IMR-90 (cell line): ENCODE results near the gene DEFB110. TPM values are rescaled to one million over a fixed set of nuclear protein-coding genes. Genes with fewer than 3 reads are reported as not detected.

Experiments
- ATAC-seq: fragments of 200-7000 bp; cut with Tn5 transposase; 2 replicates; pipeline ENCODE4 v1.9.1; 2020; ENCODE audit warnings: low read depth, mild to moderate bottlenecking, moderate library complexity
- BruUV-seq: library from RNA; stranded (reverse); fragments of 400-500 nt; replicated peaks from 2 replicates; lab custom pipeline; 2021; lab: Mats Ljungman, UMichigan
- CTCF ChIA-PET: fragments of 300-600 bp; formaldehyde crosslinking; extraction: SDS; loops from one replicate; lab custom pipeline; 2021; ENCODE audit warnings: antibody characterized with exemption; lab: Yijun Ruan, JAX
- POLR2A ChIA-PET: fragments of 300-600 bp; sonication (Branson Sonifier 250); formaldehyde crosslinking; loops from one replicate; lab custom pipeline; 2022; ENCODE audit warnings: antibody characterized with exemption; ENCODE audit not compliant: unreplicated experiment; lab: Charles Lee
- DNase-seq: peaks from one replicate; pipeline ENCODE4 v3.0.0; 2013
- H2AFZ ChIP-seq: replicated peaks from 2 replicates; pipeline ENCODE3; 2013; ENCODE audit warnings: low read length, mild to moderate bottlenecking; ENCODE audit not compliant: poor library complexity
- H2AK5ac ChIP-seq: 2 replicates; pipeline ENCODE4 v1.6.1; 2013; ENCODE audit warnings: low read depth, low read length, inconsistent platforms
- H2AK9ac ChIP-seq: replicated peaks from 2 replicates; pipeline ENCODE3; 2013; ENCODE audit warnings: mild to moderate bottlenecking, low read depth, low read length, moderate library complexity; ENCODE audit not compliant: poor library complexity
- H2BK120ac ChIP-seq: 2 replicates; pipeline ENCODE4 v1.6.1; 2013; ENCODE audit warnings: low read depth, low read length, inconsistent platforms
- H2BK15ac ChIP-seq: 3 replicates; pipeline ENCODE4 v1.6.1; 2013; ENCODE audit warnings: low read depth, low read length, inconsistent platforms
- H2BK20ac ChIP-seq: 2 replicates; pipeline ENCODE4 v1.6.1; 2013; ENCODE audit warnings: low read depth, mild to moderate bottlenecking, inconsistent platforms, low read length, moderate library complexity
- H2BK5ac ChIP-seq: 2 replicates; pipeline ENCODE4 v1.6.1; 2013; ENCODE audit warnings: mild to moderate bottlenecking, low read depth, low read length, inconsistent platforms; ENCODE audit not compliant: poor library complexity, severe bottlenecking
- H3K14ac ChIP-seq: replicated peaks from 2 replicates; pipeline ENCODE4 v1.6.1; 2013; ENCODE audit warnings: low read depth, low read length, inconsistent platforms
- H3K18ac ChIP-seq: 2 replicates; pipeline ENCODE4 v1.6.1; 2013; ENCODE audit warnings: low read depth, low read length, control low read depth
- H3K23ac ChIP-seq: 2 replicates; pipeline ENCODE4 v1.6.1; 2013; ENCODE audit warnings: low read depth, low read length, inconsistent platforms
- H3K27ac ChIP-seq: 2 replicates; pipeline ENCODE4 v1.5.1; 2013; ENCODE audit warnings: mild to moderate bottlenecking, control low read depth, low read length; ENCODE audit not compliant: insufficient read depth
- H3K27me3 ChIP-seq: 2 replicates; pipeline ENCODE4 v1.6.1; 2013; ENCODE audit warnings: low read length; ENCODE audit not compliant: control insufficient read depth, insufficient read depth
- H3K36me3 ChIP-seq: 2 replicates; pipeline ENCODE4 v1.6.1; 2013; ENCODE audit warnings: low read length, mixed read lengths; ENCODE audit not compliant: control insufficient read depth, insufficient read depth
- H3K4ac ChIP-seq: 2 replicates; pipeline ENCODE4 v1.6.1; 2013; ENCODE audit warnings: low read depth, low read length, inconsistent platforms
- H3K4me1 ChIP-seq: 2 replicates; pipeline ENCODE4 v1.6.1; 2013; ENCODE audit warnings: low read length, mixed read lengths; ENCODE audit not compliant: control insufficient read depth, insufficient read depth
- H3K4me2 ChIP-seq: 2 replicates; pipeline ENCODE4 v1.6.1; 2013; ENCODE audit warnings: low read depth, mild to moderate bottlenecking, control low read depth, low read length, moderate library complexity
- H3K4me3 ChIP-seq: 2 replicates; pipeline ENCODE4 v1.5.1; 2013; ENCODE audit warnings: low read depth, mild to moderate bottlenecking, control low read depth, low read length, moderate library complexity; ENCODE audit not compliant: insufficient read depth
- H3K56ac ChIP-seq: 2 replicates; pipeline ENCODE4 v1.6.1; 2013; ENCODE audit warnings: low read length, inconsistent platforms; ENCODE audit not compliant: insufficient read depth; ENCODE audit errors: extremely low read depth
- H3K79me1 ChIP-seq, 2 experiments: 2 replicates each; pipeline ENCODE4 v1.6.1; 2013; ENCODE audit warnings: low read length in 2 of 2, inconsistent platforms in 1 of 2, low read depth in 1 of 2
- H3K9ac ChIP-seq: 2 replicates; pipeline ENCODE4 v1.6.1; 2013; ENCODE audit warnings: low read depth, low read length, control low read depth
- H3K9me1 ChIP-seq: 2 replicates; pipeline ENCODE4 v1.6.1; 2013; ENCODE audit warnings: low read length, inconsistent platforms; ENCODE audit not compliant: insufficient read depth
- H3K9me3 ChIP-seq: 2 replicates; pipeline ENCODE4 v1.6.1; 2013; ENCODE audit warnings: low read length; ENCODE audit not compliant: control insufficient read depth, insufficient read depth
- H4K20me1 ChIP-seq: 2 replicates; pipeline ENCODE4 v1.6.1; 2013; ENCODE audit warnings: low read length, inconsistent platforms; ENCODE audit not compliant: insufficient read depth
- H4K5ac ChIP-seq: 2 replicates; pipeline ENCODE4 v1.6.1; 2013; ENCODE audit warnings: mild to moderate bottlenecking, low read depth, low read length, control low read depth
- H4K8ac ChIP-seq, 2 experiments: 2 replicates each; pipeline ENCODE4 v1.6.1; 2013; ENCODE audit warnings: low read depth in 2 of 2, low read length in 2 of 2, control low read depth in 1 of 2, inconsistent platforms in 1 of 2
- H4K91ac ChIP-seq: 2 replicates; pipeline ENCODE4 v1.6.1; 2013; ENCODE audit warnings: low read depth, low read length, inconsistent platforms; ENCODE audit not compliant: insufficient read depth
- BHLHE40 ChIP-seq: fragments of 150-350 bp; IDR thresholded peaks from 2 replicates; pipeline ENCODE4 v1.6.1; 2016; ENCODE audit warnings: mild to moderate bottlenecking, low read depth, low read length
- CEBPB ChIP-seq: IDR thresholded peaks from 2 replicates; pipeline ENCODE4 v1.6.1; 2012; ENCODE audit warnings: low read depth, low read length, improper control_type of control experiment
- WGBS, 2 experiments: methylation state at CpG; one replicate each; pipeline versions ENCODE4 v1.1.5 to v1.1.7; 2013; ENCODE audit warnings: missing lambda C conversion rate in 2 of 2; ENCODE audit not compliant: insufficient read length in 1 of 2; ENCODE audit errors: extremely low coverage in 2 of 2; 5-methylcytosine and 5-hydroxymethylcytosine counted together
- dilution Hi-C: fragments of 300-500 bp; cut with HindIII; formaldehyde crosslinking; loops from one replicate; pipeline ENCODE4 v1.14.3; 2018; ENCODE audit warnings: low sequenced_read_pairs; ENCODE audit not compliant: unreplicated experiment
- in situ Hi-C: fragments of 300-500 bp; cut with MboI; formaldehyde crosslinking; loops from 3 replicates; pipeline ENCODE4 v1.14.3; 2019; ENCODE audit warnings: low sequenced_read_pairs, inconsistent platforms, mixed read lengths
- intact Hi-C: fragments of 100-400 bp; cut with micrococcal nuclease; formaldehyde crosslinking; loops from 2 replicates; pipeline ENCODE4 v1.10.0; 2022
- polyA plus RNA-seq, 3 experiments: library from polyadenylated mRNA; depleted of rRNA; stranded (reverse); fragments of >200 nt; gene quantifications; 2 replicates each; pipeline ENCODE4 v1.2.3, GENCODE V29; 2012; ENCODE audit warnings: low replicate concordance in 1 of 3
- total RNA-seq: library from RNA; depleted of rRNA; stranded (reverse); fragments of >200 nt; gene quantifications from 2 replicates; pipeline ENCODE4 v1.2.3, GENCODE V29; 2012; rRNA removed

DEFB110 gene
- total and polyA plus RNA-seq, 2 of the 4 experiments (the other 2 are of a cell fraction): not detected

DNA sequence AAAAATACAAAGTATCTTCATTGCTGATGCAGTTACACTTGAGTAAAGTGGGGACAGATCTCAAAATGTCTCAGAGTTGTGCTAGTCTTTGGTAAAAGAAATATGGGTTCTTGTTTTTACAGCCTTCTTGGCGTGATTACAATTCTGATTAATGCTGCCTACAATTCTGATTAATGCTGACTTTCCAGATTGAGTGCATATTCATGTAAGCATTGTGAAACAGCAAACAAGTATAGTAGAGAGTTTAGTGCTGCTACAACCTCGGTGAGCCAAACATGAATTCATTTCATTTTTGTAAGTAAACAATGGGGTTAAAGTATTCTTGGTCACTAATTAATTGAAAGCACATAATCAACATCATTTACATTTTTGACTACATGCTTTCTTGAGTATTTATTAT is 52.2 kb downstream of the DEFB110 start, which contains the start of gene DEFB113:
Gene DEFB113 (minus strand): TSS at position 21 of the 400 bp plus-strand sequence. CDS start 0 bp downstream, at position 21.
- Histone ChIP-seq H3K9me3 (no peaks in the 10 kb centered on the region), H3K23ac (no peak within 1 kb of the TSS), H3K4me2 (no peak within 1 kb of the TSS), H2AFZ (no peak within 1 kb of the TSS), H3K27ac (no peak within 1 kb of the TSS), H2BK5ac (no peak within 1 kb of the TSS), H3K79me1 (no peaks in the 10 kb centered on the region), H2BK120ac (no peak within 1 kb of the TSS), H2BK20ac (no peak within 1 kb of the TSS), H3K4ac (no peak within 1 kb of the TSS), H3K9ac (no peak within 1 kb of the TSS), H4K91ac (no peak within 1 kb of the TSS), H3K9me1 (no peaks in the 10 kb centered on the region), H2AK5ac (no peak within 1 kb of the TSS), H3K56ac (no peak within 1 kb of the TSS), H3K4me3 (no peak within 1 kb of the TSS), H3K36me3 (no peaks in the 10 kb centered on the region), H2AK9ac (no peak within 1 kb of the TSS), H4K5ac (no peak within 1 kb of the TSS), H4K8ac (no peak within 1 kb of the TSS), H3K27me3 (no peaks in the 10 kb centered on the region), H3K18ac (no peak within 1 kb of the TSS), H3K4me1 (no peaks in the 10 kb centered on the region), H3K14ac (no peak within 1 kb of the TSS), H4K20me1 (no peaks in the 10 kb centered on the region), H2BK15ac (no peak within 1 kb of the TSS)
- dilution Hi-C loops (no loop called here), in situ Hi-C loops (no loop called here), intact Hi-C loops (no loop called here)
- POLR2A ChIA-PET: no interaction called here
- CTCF ChIA-PET: no interaction called here
- WGBS, 2 experiments: no CpG with 5 or more reads among the region's 2 CpGs
- TF ChIP-seq CEBPB (no peak), BHLHE40 (no peak)
- ATAC-seq (no peak), DNase-seq (no peak)
- no TSS peak for BruUV-seq

Other genes starting within 250 kb of the DEFB110 start
- gene PGK2, start 234.7 kb downstream of the DEFB110 start, total RNA-seq: not detected in 2 replicates
- not detected in 2 replicates for gene PGK2, start 234.7 kb downstream of the DEFB110 start, polyA plus RNA-seq (2012; rRNA removed)
- gene CRISP1, start 155.5 kb downstream of the DEFB110 start, total RNA-seq: not detected in 2 replicates
- gene CRISP1, start 155.5 kb downstream of the DEFB110 start, polyA plus RNA-seq (2012; rRNA removed): not detected in 2 replicates
- not detected in 2 replicates for gene DEFB114, start 57.8 kb downstream of the DEFB110 start, total RNA-seq
- not detected in 2 replicates for gene DEFB114, start 57.8 kb downstream of the DEFB110 start, polyA plus RNA-seq (2012; rRNA removed)
- not detected in 2 replicates for gene DEFB113, start 52.4 kb downstream of the DEFB110 start, total RNA-seq
- gene DEFB113, start 52.4 kb downstream of the DEFB110 start, polyA plus RNA-seq (2012; rRNA removed): not detected in 2 replicates
- not detected in 2 replicates for gene DEFB112, start 27.9 kb upstream of the DEFB110 start, total RNA-seq
- not detected in 2 replicates for gene DEFB112, start 27.9 kb upstream of the DEFB110 start, polyA plus RNA-seq (2012; rRNA removed)